ENCODE measurements around the gene BACH1. TPM values are rescaled to one million over a fixed set of nuclear protein-coding genes. Genes with fewer than 3 reads are reported as not detected.

The BACH1 gene
- total RNA-seq, 1 donor: 189 TPM

DNA sequence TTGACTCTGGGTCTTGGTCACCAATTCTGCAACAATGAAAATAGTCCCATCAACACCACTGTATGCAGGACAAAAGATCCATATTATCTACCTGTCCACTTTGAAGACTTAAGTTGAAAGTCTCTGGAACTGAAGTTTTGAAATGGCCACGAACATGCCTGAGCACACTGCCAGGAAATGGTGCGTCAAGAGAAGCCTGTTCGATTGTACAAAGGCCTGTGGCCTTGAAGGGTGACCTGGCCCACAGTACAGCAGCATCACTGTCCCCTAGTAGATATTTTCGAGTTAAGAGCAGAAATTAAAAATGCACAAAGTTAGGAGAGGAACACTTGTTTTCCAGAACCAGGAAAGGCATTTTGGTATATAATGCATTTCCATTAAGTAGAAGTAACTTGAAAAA, 78.5 kb downstream of the BACH1 start:
- TF ChIP-seq, protein P1, sequence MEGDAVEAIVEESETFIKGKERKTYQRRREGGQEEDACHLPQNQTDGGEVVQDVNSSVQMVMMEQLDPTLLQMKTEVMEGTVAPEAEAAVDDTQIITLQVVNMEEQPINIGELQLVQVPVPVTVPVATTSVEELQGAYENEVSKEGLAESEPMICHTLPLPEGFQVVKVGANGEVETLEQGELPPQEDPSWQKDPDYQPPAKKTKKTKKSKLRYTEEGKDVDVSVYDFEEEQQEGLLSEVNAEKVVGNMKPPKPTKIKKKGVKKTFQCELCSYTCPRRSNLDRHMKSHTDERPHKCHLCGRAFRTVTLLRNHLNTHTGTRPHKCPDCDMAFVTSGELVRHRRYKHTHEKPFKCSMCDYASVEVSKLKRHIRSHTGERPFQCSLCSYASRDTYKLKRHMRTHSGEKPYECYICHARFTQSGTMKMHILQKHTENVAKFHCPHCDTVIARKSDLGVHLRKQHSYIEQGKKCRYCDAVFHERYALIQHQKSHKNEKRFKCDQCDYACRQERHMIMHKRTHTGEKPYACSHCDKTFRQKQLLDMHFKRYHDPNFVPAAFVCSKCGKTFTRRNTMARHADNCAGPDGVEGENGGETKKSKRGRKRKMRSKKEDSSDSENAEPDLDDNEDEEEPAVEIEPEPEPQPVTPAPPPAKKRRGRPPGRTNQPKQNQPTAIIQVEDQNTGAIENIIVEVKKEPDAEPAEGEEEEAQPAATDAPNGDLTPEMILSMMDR (IDR thresholded peaks at IDR 0.05; ENCODE audit: extremely low read depth, low read depth, low read length): no peak
- no peak overlapping the region for H3K4me2 ChIP-seq (ENCODE audit: insufficient read depth, low read length)
- peaks cover 11% of the 10 kb centered on the region for H3K4me1 ChIP-seq (ENCODE audit: insufficient read depth, low read length)
- H3K36me3 ChIP-seq (ENCODE audit: insufficient read depth, low read length): peaks cover 17% of the 10 kb centered on the region
- peaks cover 3% of the 10 kb centered on the region for H3K79me2 ChIP-seq (ENCODE audit: insufficient read depth, low read length)
- H3K9me3 ChIP-seq (ENCODE audit: low read depth, low read length): no peaks in the 10 kb centered on the region
- no peak for DNase-seq (ENCODE audit: insufficient read length, low spot score, missing footprints)
- H3K4me3 ChIP-seq (ENCODE audit: insufficient read depth, low read length): no peak overlapping the region
- no peak overlapping the region for H2AFZ ChIP-seq (ENCODE audit: low read length)
- no peak overlapping the region for H3K27ac ChIP-seq (ENCODE audit: low read depth, low read length)
- no peaks in the 10 kb centered on the region for H4K20me1 ChIP-seq (ENCODE audit: insufficient read depth, low read length)
- no peaks in the 10 kb centered on the region for H3K27me3 ChIP-seq (ENCODE audit: insufficient read depth, low read length)

DNA sequence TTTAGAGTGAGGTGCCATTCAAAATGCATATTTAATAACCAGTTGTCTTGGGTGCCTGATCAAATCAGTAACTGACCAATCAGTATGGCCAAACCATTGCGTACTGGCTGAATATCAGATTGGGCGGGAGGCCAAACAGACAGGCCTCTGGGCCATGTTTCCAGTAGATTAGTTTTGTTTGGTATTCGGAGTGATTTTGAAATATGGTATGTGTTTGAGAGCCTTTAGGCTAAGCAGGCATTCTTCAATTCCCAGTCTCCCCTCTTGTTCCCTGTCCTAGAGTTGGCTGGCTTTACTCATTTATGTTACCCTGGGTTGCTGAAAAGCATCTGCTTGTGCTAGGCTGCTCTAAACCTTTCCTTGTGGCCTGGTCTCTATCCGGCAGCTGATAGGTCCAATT, 80.1 kb downstream of the BACH1 start:
- no peak overlapping the region for H3K27ac ChIP-seq (ENCODE audit: low read depth, low read length)
- no peaks in the 10 kb centered on the region for H3K27me3 ChIP-seq (ENCODE audit: insufficient read depth, low read length)
- peaks cover 12% of the 10 kb centered on the region for H3K4me1 ChIP-seq (ENCODE audit: insufficient read depth, low read length)
- no peaks in the 10 kb centered on the region for H3K9me3 ChIP-seq (ENCODE audit: low read depth, low read length)
- peaks cover 8% of the 10 kb centered on the region for H3K36me3 ChIP-seq (ENCODE audit: insufficient read depth, low read length)
- H4K20me1 ChIP-seq (ENCODE audit: insufficient read depth, low read length): no peaks in the 10 kb centered on the region
- peak; percentile 38 for DNase-seq (ENCODE audit: insufficient read length, low spot score, missing footprints)
- TF ChIP-seq, protein P1 (IDR thresholded peaks at IDR 0.05; ENCODE audit: extremely low read depth, low read depth, low read length): no peak
- no peak overlapping the region for H3K4me2 ChIP-seq (ENCODE audit: insufficient read depth, low read length)
- H3K4me3 ChIP-seq (ENCODE audit: insufficient read depth, low read length): no peak overlapping the region
- no peaks in the 10 kb centered on the region for H3K79me2 ChIP-seq (ENCODE audit: insufficient read depth, low read length)
- H2AFZ ChIP-seq (ENCODE audit: low read length): no peak overlapping the region

DNA sequence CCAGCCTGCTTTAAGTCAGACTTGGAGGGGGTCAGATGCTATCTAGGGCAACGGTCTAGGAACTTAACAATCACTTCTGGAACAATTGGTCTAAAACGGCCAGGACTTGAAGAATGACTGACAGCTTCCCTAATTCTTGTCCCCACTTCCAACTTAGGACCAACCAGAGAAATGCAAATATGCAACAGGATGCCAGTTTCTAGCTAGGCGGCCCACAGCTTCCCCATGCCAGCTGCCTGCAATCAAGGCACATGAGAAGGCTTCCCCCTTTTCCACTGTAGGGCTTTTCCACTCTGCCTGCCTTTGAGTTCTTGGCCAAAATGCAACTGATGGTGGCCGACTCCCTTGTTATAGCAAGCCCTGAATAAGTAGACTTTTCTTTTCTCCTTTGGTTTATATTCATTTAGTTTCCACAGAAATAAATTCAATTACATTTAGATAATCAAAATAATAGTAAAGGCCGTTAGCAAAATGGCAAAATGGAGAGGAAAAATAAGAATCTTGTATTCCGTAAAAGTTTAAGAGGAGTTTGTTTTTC, 80.9 kb downstream of the BACH1 start:
- H3K27ac ChIP-seq (ENCODE audit: low read depth, low read length): no peak overlapping the region
- DNase-seq (ENCODE audit: insufficient read length, low spot score, missing footprints): peak; percentile 18
- TF ChIP-seq, protein P1 (IDR thresholded peaks at IDR 0.05; ENCODE audit: extremely low read depth, low read depth, low read length): no peak
- H3K4me1 ChIP-seq (ENCODE audit: insufficient read depth, low read length): peaks cover 12% of the 10 kb centered on the region
- no peak overlapping the region for H3K4me3 ChIP-seq (ENCODE audit: insufficient read depth, low read length)
- no peaks in the 10 kb centered on the region for H3K9me3 ChIP-seq (ENCODE audit: low read depth, low read length)
- no peak overlapping the region for H3K4me2 ChIP-seq (ENCODE audit: insufficient read depth, low read length)
- no peaks in the 10 kb centered on the region for H3K79me2 ChIP-seq (ENCODE audit: insufficient read depth, low read length)
- H4K20me1 ChIP-seq (ENCODE audit: insufficient read depth, low read length): no peaks in the 10 kb centered on the region
- no peaks in the 10 kb centered on the region for H3K27me3 ChIP-seq (ENCODE audit: insufficient read depth, low read length)
- H2AFZ ChIP-seq (ENCODE audit: low read length): no peak overlapping the region
- peaks cover 3% of the 10 kb centered on the region for H3K36me3 ChIP-seq (ENCODE audit: insufficient read depth, low read length)

DNA sequence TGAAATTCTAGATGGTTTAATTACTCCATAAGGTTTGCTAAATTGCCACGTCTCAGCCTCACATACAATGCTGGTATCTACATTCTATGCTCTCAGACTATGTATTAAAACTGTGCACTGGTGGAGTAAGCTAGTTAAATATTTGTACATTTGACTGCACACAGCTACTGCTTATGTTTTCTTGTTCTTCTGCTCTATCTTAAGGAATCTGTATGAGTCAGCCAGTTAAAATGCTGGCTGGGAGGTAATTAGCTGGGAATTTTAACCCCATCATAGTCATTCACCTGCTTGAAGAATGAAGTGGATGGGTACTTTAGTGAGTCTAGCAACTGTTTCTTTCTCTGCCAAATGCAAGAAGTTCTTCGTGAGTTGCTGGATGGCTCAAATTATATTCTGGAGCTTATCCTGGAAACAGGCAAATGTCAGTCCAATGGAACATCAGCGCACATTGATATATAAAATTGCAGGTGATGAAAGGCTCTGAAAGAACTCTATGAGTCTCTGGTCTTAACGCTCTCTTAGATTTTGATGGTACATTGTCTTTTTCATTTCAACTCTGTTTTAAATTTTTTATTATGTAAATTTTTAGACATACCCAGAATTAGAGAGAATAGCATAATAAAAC, 83.4 kb downstream of the BACH1 start:
- Histone ChIP-seq H3K9me3 (ENCODE audit: low read depth, low read length) (no peaks in the 10 kb centered on the region), H3K27ac (ENCODE audit: low read depth, low read length) (no peak overlapping the region), H3K4me3 (ENCODE audit: insufficient read depth, low read length) (no peak overlapping the region), H3K4me1 (ENCODE audit: insufficient read depth, low read length) (peaks cover 12% of the 10 kb centered on the region), H3K4me2 (ENCODE audit: insufficient read depth, low read length) (peak overlapping the region; percentile 5), H4K20me1 (ENCODE audit: insufficient read depth, low read length) (no peaks in the 10 kb centered on the region), H3K36me3 (ENCODE audit: insufficient read depth, low read length) (peaks cover 3% of the 10 kb centered on the region), H3K27me3 (ENCODE audit: insufficient read depth, low read length) (no peaks in the 10 kb centered on the region), H3K79me2 (ENCODE audit: insufficient read depth, low read length) (no peaks in the 10 kb centered on the region), H2AFZ (ENCODE audit: low read length) (no peak overlapping the region)
- TF ChIP-seq, protein P1 (IDR thresholded peaks at IDR 0.05; ENCODE audit: extremely low read depth, low read depth, low read length): no peak
- peak; percentile 60 for DNase-seq (ENCODE audit: insufficient read length, low spot score, missing footprints)
